Neural cell (in vitro differentiated cells): Measurements from ENCODE around the gene NR2C2AP. TPM values are rescaled to one million over a fixed set of nuclear protein-coding genes. Genes with fewer than 3 reads are reported as not detected.

Experiments
- H2AFZ ChIP-seq: fragments of 200-600, 300-800 bp; sonication (generic), shearing (Covaris generic); 2 replicates; pipeline ENCODE4 v1.6.0; 2014; ENCODE audit warnings: low read depth, mild to moderate bottlenecking, antibody characterized with exemption, low read length, moderate library complexity
- H3F3A ChIP-seq: fragments of 200-600 bp; shearing (Covaris generic); 2 replicates; pipeline ENCODE4 v1.6.1; 2016; ENCODE audit warnings: mild to moderate bottlenecking, moderate library complexity, mixed read lengths, antibody characterized with exemption, low read length; ENCODE audit not compliant: insufficient read depth, poor library complexity, severe bottlenecking
- H3K27ac ChIP-seq: fragments of 200-600, 300-800 bp; sonication (generic), shearing (Covaris generic); 2 replicates; pipeline ENCODE4 v1.5.1; 2014; ENCODE audit warnings: mild to moderate bottlenecking, low read length, moderate library complexity
- H3K27me3 ChIP-seq: fragments of 300-800, 200-600 bp; sonication (generic), shearing (Covaris generic); 2 replicates; pipeline ENCODE4 v1.6.0; 2014; ENCODE audit warnings: mild to moderate bottlenecking, low read depth, low read length, moderate library complexity; ENCODE audit not compliant: insufficient read depth
- H3K36me3 ChIP-seq: fragments of 300-800, 200-600 bp; sonication (generic), shearing (Covaris generic); 2 replicates; pipeline ENCODE4 v1.5.1; 2014; ENCODE audit warnings: mild to moderate bottlenecking, antibody characterized with exemption, low read length, moderate library complexity; ENCODE audit not compliant: insufficient read depth
- H3K4me2 ChIP-seq: fragments of 300-800, 200-600 bp; sonication (generic), shearing (Covaris generic); 2 replicates; pipeline ENCODE4 v1.6.0; 2014; ENCODE audit warnings: mild to moderate bottlenecking, low read length
- H3K4me3 ChIP-seq: fragments of 300-800, 200-600 bp; sonication (generic), shearing (Covaris generic); 2 replicates; pipeline ENCODE4 v1.5.1; 2014; ENCODE audit warnings: mild to moderate bottlenecking, low read length, moderate library complexity
- H3K79me2 ChIP-seq: fragments of 200-600 bp; shearing (Covaris generic); replicated peaks from 2 replicates; pipeline ENCODE4 v1.6.0; 2014; ENCODE audit warnings: mild to moderate bottlenecking, low read length, moderate library complexity; ENCODE audit not compliant: insufficient read depth
- H3K9ac ChIP-seq: fragments of 300-800, 200-600 bp; sonication (generic), shearing (Covaris generic); 2 replicates; pipeline ENCODE4 v1.6.1; 2016; ENCODE audit warnings: mild to moderate bottlenecking, low read length, mixed read lengths
- H3K9me2 ChIP-seq: fragments of 200-600 bp; shearing (Covaris generic); 2 replicates; pipeline ENCODE4 v1.6.1; 2016; ENCODE audit warnings: mild to moderate bottlenecking, low read length, mixed read lengths; ENCODE audit not compliant: insufficient read depth
- H3K9me3 ChIP-seq: fragments of 200-600, 300-800 bp; sonication (generic), shearing (Covaris generic); 2 replicates; pipeline ENCODE4 v1.6.1; 2016; ENCODE audit warnings: mild to moderate bottlenecking, mixed run types, low read length, moderate library complexity, mixed read lengths
- H4K20me1 ChIP-seq: fragments of 200-600 bp; shearing (Covaris generic); 2 replicates; pipeline ENCODE4 v1.6.1; 2016; ENCODE audit warnings: mild to moderate bottlenecking, mixed run types; ENCODE audit not compliant: insufficient read depth
- CTCF ChIP-seq: fragments of 450-650 bp; IDR thresholded peaks from 2 replicates; pipeline ENCODE4 v1.5.1; 2014; ENCODE audit warnings: antibody characterized with exemption, mild to moderate bottlenecking, moderate library complexity; ENCODE audit not compliant: poor library complexity, severe bottlenecking
- EP300 ChIP-seq: fragments of 450-650 bp; conservative IDR thresholded peaks from 2 replicates; pipeline ENCODE4 v1.6.1; 2014; ENCODE audit warnings: antibody characterized with exemption, mild to moderate bottlenecking, moderate library complexity; ENCODE audit not compliant: poor library complexity, severe bottlenecking
- EZH2 ChIP-seq: fragments of 200-600, 300-800 bp; shearing (Covaris generic), sonication (generic); IDR thresholded peaks from 2 replicates; pipeline ENCODE4 v1.6.1; 2014; ENCODE audit warnings: antibody characterized with exemption, low read length, borderline replicate concordance, mild to moderate bottlenecking; ENCODE audit not compliant: insufficient read depth, poor library complexity, severe bottlenecking
- MXI1 ChIP-seq: fragments of 450-650 bp; conservative IDR thresholded peaks from 2 replicates; pipeline ENCODE4 v1.6.1; 2014; ENCODE audit warnings: antibody characterized with exemption, mild to moderate bottlenecking; ENCODE audit not compliant: poor library complexity, severe bottlenecking
- POLR2AphosphoS5 ChIP-seq: IDR thresholded peaks from 2 replicates; pipeline ENCODE4 v1.6.1; 2012
- RAD21 ChIP-seq: fragments of 450-650 bp; conservative IDR thresholded peaks from 2 replicates; pipeline ENCODE4 v1.6.1; 2014; ENCODE audit warnings: antibody characterized with exemption, mild to moderate bottlenecking, moderate library complexity
- REST ChIP-seq: IDR thresholded peaks from 2 replicates; pipeline ENCODE4 v1.6.1; 2012; ENCODE audit warnings: borderline replicate concordance
- SMC3 ChIP-seq: fragments of 450-650 bp; conservative IDR thresholded peaks from 2 replicates; pipeline ENCODE4 v1.6.1; 2014; ENCODE audit warnings: antibody characterized with exemption, mild to moderate bottlenecking, moderate library complexity; ENCODE audit not compliant: poor library complexity
- TAF1 ChIP-seq: IDR thresholded peaks from 2 replicates; pipeline ENCODE4 v1.6.1; 2012; ENCODE audit warnings: low read depth
- polyA plus RNA-seq: library from polyadenylated mRNA; depleted of rRNA; stranded (reverse); fragments of >200 nt; gene quantifications from 2 replicates; pipeline ENCODE4 v1.2.3, GENCODE V29; 2014

Gene NR2C2AP
- polyA plus RNA-seq, 1 donor from 2014 or later = 15.1 TPM

GRCh38 chr19:19152668-19153384 lies 50.4 kb downstream of the NR2C2AP start:
- TF ChIP-seq RAD21 (no peak), SMC3 (no peak), TAF1 (no peak), POLR2AphosphoS5 (no peak), EZH2 (no peak), EP300 (no peak), CTCF (no peak), MXI1 (no peak), REST (no peak)
- H3K4me3 ChIP-seq = no peak overlapping the region
- H3K9me2 ChIP-seq = no peaks in the 10 kb centered on the region
- H3K9me3 ChIP-seq = no peaks in the 10 kb centered on the region
- no peaks in the 10 kb centered on the region for H3F3A ChIP-seq
- H3K9ac ChIP-seq = no peak overlapping the region
- no peaks in the 10 kb centered on the region for H3K36me3 ChIP-seq
- H4K20me1 ChIP-seq = no peaks in the 10 kb centered on the region
- H2AFZ ChIP-seq = no peak overlapping the region
- no peak overlapping the region for H3K27ac ChIP-seq
- H3K27me3 ChIP-seq = no peaks in the 10 kb centered on the region
- no peaks in the 10 kb centered on the region for H3K79me2 ChIP-seq
- no peak overlapping the region for H3K4me2 ChIP-seq

- Histone ChIP-seq H3K27ac (no peak overlapping the region), H3K27me3 (no peaks in the 10 kb centered on the region), H3K9me2 (no peaks in the 10 kb centered on the region), H3K4me3 (no peak overlapping the region), H3K79me2 (no peaks in the 10 kb centered on the region), H3K36me3 (no peaks in the 10 kb centered on the region), H3K9me3 (no peaks in the 10 kb centered on the region), H3K4me2 (no peak overlapping the region), H3F3A (no peaks in the 10 kb centered on the region), H3K9ac (no peak overlapping the region), H4K20me1 (no peaks in the 10 kb centered on the region), H2AFZ (no peak overlapping the region)
- TF ChIP-seq SMC3 (no peak), REST (no peak), MXI1 (no peak), EP300 (no peak), EZH2 (no peak), CTCF (no peak), TAF1 (no peak), RAD21 (no peak), POLR2AphosphoS5 (no peak)
Observed at GRCh38 chr19:19151418-19151817, 51.8 kb downstream of the NR2C2AP start.
